Measurements from ENCODE around the gene RAB7A.
A peak's percentile ranks its signal among the peaks of the same experiment; 100 is the strongest.

The RAB7A gene

DNA sequence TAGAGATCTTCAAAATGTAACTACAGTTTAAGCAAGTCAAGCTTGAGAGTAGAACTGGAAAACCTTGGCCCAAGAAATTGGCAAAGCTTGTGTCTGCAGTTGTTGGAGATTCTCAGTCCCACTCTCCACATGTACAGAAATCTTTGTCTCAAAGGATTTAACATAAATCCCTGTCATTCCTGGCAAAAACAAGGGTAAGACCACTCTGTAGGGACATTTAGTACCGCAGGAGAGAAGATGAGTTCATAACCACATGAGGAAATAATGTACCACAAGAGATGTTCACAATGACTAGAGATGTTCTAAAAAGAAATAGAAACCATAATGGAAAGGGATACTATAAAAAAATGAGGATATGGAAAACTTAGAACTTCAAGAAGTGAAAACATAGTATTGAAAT lies 73.7 kb downstream of the RAB7A start:
- H3K4me1 Mint-ChIP-seq (ENCODE audit: low read depth) = peaks cover 77% of the 10 kb centered on the region
- H3K9me3 Mint-ChIP-seq = no peaks in the 10 kb centered on the region
- peaks cover 100% of the 10 kb centered on the region for H3K36me3 Mint-ChIP-seq (ENCODE audit: low read depth)
- H3K4me3 Mint-ChIP-seq = no peak overlapping the region
- peak overlapping the region; percentile 75 for H3K27ac Mint-ChIP-seq
- intact Hi-C loops (cut with micrococcal nuclease) = no loop called here
- no peaks in the 10 kb centered on the region for H3K27me3 Mint-ChIP-seq

DNA sequence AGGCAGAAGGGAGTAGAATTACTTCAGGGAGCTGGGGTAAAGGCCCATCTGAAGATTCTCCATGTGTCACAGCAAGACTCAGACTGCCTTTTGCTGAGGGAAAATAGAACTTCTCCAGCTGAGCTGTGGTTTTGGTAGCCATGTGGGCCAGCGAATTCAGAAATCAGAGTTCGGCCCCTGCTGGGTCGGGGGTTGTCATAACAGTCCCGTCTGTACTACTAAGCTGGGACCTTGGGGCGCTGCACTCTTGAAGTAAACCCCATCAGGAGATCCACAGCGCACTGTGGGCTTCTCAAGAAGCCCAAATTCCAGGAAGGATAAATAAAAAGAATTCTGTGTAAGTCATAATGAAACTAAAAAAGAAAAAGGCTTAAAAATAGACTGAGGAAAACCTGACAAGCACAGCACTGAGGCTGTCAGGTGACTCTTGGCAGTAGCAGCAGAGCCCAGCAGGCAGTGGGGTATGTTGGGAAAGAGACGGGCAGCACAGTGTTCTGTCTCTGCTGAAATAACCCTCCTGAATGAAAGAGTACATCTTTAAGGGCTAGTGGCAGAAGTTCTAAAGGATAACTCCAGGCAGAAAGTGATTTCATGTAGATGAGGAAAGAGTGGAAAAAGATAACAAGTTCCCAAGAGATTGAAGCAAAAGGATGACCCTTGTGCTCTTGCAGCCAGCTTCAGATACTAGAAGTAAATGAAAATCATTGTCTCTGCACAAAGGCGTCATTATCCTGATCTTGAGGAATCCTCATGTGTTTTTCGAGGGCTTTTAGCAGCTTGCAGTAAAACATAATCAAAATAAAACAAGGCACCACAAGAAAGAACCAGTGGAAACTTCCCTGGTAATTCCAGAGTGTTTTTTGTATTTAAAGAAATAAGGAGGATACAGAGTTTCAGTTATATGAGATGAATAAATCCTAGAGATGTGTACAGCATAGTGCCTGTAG lies 74.5 kb downstream of the RAB7A start:
- intact Hi-C loops (cut with micrococcal nuclease) = no loop called here
- H3K9me3 Mint-ChIP-seq = no peaks in the 10 kb centered on the region
- peaks cover 79% of the 10 kb centered on the region for H3K4me1 Mint-ChIP-seq (ENCODE audit: low read depth)
- H3K4me3 Mint-ChIP-seq = peak overlapping the region; percentile 54
- H3K27ac Mint-ChIP-seq = peak overlapping the region; percentile 75
- peaks cover 100% of the 10 kb centered on the region for H3K36me3 Mint-ChIP-seq (ENCODE audit: low read depth)
- H3K27me3 Mint-ChIP-seq = no peaks in the 10 kb centered on the region

DNA sequence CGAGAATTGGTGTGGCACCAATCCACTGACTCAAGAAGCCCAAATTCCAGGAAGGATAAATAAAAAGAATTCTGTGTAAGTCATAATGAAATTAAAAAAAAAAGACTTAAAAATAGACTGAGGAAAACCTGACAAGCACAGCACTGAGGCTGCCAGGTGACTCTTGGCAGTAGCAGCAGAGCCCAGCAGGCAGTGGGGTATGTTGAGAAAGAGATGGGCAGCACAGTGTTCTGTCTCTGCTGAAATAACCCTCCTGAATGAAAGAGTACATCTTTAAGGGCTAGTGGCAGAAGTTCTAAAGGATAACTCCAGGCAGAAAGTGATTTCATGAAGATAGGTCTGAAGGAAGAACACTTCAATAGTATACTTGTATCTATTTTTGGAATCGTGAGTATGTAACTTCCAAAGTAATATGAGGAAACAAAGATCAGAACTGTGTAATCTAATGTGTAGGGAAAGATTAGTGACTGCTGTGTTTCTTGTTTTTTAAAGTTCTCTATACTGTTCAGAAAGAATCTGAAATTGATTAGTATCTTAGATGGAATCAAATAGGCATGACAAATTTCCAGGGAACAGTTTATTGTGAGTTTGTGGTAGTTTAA lies 75.9 kb downstream of the RAB7A start:
- Mint-ChIP-seq H3K27ac (peak overlapping the region; percentile 80), H3K4me3 (no peak overlapping the region), H3K27me3 (no peaks in the 10 kb centered on the region), H3K9me3 (no peaks in the 10 kb centered on the region), H3K36me3 (ENCODE audit: low read depth) (peaks cover 100% of the 10 kb centered on the region), H3K4me1 (ENCODE audit: low read depth) (peaks cover 88% of the 10 kb centered on the region)
- intact Hi-C loops (cut with micrococcal nuclease) = no loop called here

DNA sequence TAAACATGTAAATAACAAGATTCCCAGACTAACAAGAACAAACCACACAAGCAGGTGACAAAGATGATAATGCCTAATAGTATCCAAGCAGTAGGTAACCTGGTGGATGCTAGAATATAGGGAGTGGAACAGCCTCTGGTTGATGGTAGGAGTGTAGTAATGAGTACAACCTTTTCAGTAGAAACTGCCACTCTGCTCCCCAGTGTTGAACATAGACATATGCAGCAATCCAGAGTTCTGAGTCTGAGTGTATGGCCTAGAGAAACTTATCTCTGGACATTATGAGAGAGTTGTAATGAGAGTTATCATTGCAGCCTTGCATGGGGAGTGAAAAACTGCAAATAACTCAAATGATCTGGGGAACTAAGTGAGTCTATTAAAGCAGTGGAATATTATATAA lies 77.3 kb downstream of the RAB7A start:
- peaks cover 100% of the 10 kb centered on the region for H3K36me3 Mint-ChIP-seq (ENCODE audit: low read depth)
- H3K27me3 Mint-ChIP-seq = no peaks in the 10 kb centered on the region
- peak overlapping the region; percentile 80 for H3K27ac Mint-ChIP-seq
- intact Hi-C loops (cut with micrococcal nuclease) = no loop called here
- H3K9me3 Mint-ChIP-seq = no peaks in the 10 kb centered on the region
- peaks cover 96% of the 10 kb centered on the region for H3K4me1 Mint-ChIP-seq (ENCODE audit: low read depth)
- no peak overlapping the region for H3K4me3 Mint-ChIP-seq

DNA sequence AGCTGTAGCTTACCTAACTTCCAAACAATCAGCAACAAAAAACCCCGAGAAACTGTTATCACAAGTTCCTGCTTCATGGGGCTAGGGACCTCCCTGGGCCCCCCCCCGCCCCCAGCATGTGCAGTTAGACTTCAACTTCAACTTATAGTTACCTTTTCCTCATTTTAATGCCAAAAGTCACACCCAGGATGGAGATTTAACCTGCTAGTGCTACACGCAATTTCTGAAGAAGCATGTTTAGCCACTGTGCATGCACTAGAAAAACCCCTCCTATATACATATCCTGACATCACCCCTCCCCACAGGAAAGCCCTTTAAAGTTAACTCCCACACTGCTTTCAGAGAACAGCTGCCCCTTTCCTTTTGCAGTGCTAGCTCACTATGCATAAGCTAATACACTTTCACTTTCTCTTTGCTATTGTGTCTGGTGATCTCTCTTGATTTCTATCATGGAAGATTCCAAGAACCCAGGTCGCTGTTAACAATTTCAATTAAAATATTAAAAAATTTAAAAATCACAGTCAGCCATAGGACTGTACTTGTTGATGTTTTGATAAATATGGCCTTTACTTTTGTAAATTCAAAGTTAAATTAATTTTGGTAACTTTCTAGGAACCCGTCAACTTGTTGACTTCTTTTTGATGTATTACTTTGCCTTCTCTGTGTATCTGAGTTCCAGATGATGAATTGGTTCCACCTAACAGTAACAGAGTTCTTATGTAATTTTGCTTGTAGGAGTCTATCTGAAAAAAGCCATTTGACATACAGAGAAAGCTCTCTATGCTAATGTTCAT lies 78.2 kb downstream of the RAB7A start:
- intact Hi-C loops (cut with micrococcal nuclease) = no loop called here
- H3K36me3 Mint-ChIP-seq (ENCODE audit: low read depth) = peaks cover 100% of the 10 kb centered on the region
- H3K27ac Mint-ChIP-seq = peak overlapping the region; percentile 80
- peaks cover 97% of the 10 kb centered on the region for H3K4me1 Mint-ChIP-seq (ENCODE audit: low read depth)
- no peak overlapping the region for H3K4me3 Mint-ChIP-seq
- no peaks in the 10 kb centered on the region for H3K9me3 Mint-ChIP-seq
- H3K27me3 Mint-ChIP-seq = no peaks in the 10 kb centered on the region

DNA sequence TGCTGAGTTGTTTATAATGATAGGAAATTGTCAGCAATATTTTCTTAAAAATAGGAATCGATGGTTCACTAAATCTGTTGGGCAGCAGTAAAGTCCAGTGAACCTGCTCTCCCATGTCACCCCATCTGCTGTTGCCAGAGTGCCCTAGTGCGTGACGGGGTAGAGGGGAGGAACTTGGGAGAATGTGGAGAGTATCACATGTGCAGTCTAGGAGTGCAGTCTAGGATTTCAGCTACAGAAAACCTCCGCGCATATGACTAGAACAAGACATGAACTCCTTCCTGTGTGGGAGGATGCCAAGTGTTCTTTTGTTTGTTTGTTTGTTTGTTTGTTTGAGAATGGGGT lies 78.8 kb downstream of the RAB7A start:
- H3K4me1 Mint-ChIP-seq (ENCODE audit: low read depth) = peaks cover 97% of the 10 kb centered on the region
- no peak overlapping the region for H3K4me3 Mint-ChIP-seq
- intact Hi-C loops (cut with micrococcal nuclease) = no loop called here
- H3K9me3 Mint-ChIP-seq = no peaks in the 10 kb centered on the region
- peaks cover 100% of the 10 kb centered on the region for H3K36me3 Mint-ChIP-seq (ENCODE audit: low read depth)
- H3K27me3 Mint-ChIP-seq = no peaks in the 10 kb centered on the region
- H3K27ac Mint-ChIP-seq = peak overlapping the region; percentile 80

DNA sequence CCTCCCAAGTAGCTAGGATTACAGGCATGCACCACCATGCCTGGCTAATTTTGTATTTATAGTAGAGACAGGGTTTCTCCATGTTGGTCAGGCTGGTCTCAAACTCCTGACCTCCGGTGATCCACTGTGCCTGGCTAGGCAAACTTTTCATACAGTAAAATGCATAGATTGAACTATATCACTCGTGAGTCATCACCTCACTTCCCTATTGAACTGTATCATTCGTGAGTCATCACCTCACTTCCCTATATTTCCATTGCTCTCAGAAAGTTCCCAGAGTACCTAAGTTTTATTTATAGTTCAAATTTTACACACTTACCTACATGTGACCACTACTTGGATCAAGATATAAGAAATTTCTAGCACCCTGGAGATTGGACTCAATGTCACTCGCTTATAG lies 79.8 kb downstream of the RAB7A start:
- peaks cover 94% of the 10 kb centered on the region for H3K4me1 Mint-ChIP-seq (ENCODE audit: low read depth)
- H3K4me3 Mint-ChIP-seq = peak overlapping the region; percentile 39
- H3K36me3 Mint-ChIP-seq (ENCODE audit: low read depth) = peaks cover 100% of the 10 kb centered on the region
- no peaks in the 10 kb centered on the region for H3K27me3 Mint-ChIP-seq
- intact Hi-C loops (cut with micrococcal nuclease) = no loop called here
- H3K27ac Mint-ChIP-seq = peak overlapping the region; percentile 80
- no peaks in the 10 kb centered on the region for H3K9me3 Mint-ChIP-seq

DNA sequence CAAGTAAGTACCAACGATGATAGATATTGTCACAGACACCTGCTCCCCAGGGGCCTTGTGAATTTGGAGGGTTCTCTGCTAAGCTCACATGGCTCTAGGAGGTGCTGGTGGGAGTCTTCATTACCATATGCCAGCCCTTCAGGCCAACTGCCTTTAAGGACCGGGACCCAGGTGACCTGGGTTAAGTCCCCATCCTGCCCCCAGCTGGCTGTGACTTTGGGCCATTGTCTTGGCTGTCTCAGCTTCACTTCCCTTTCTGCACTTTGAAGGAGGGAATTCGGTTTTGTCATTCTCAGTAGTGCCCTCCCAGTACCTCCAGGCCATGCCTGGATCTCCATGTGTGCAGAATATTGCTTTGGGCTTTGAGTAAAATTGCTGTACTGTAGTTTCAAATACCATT lies 80.6 kb downstream of the RAB7A start:
- intact Hi-C loops (cut with micrococcal nuclease) = no loop called here
- Mint-ChIP-seq H3K27me3 (no peaks in the 10 kb centered on the region), H3K36me3 (ENCODE audit: low read depth) (peaks cover 100% of the 10 kb centered on the region), H3K4me1 (ENCODE audit: low read depth) (peaks cover 93% of the 10 kb centered on the region), H3K4me3 (no peak overlapping the region), H3K27ac (peak overlapping the region; percentile 80), H3K9me3 (no peaks in the 10 kb centered on the region)

DNA sequence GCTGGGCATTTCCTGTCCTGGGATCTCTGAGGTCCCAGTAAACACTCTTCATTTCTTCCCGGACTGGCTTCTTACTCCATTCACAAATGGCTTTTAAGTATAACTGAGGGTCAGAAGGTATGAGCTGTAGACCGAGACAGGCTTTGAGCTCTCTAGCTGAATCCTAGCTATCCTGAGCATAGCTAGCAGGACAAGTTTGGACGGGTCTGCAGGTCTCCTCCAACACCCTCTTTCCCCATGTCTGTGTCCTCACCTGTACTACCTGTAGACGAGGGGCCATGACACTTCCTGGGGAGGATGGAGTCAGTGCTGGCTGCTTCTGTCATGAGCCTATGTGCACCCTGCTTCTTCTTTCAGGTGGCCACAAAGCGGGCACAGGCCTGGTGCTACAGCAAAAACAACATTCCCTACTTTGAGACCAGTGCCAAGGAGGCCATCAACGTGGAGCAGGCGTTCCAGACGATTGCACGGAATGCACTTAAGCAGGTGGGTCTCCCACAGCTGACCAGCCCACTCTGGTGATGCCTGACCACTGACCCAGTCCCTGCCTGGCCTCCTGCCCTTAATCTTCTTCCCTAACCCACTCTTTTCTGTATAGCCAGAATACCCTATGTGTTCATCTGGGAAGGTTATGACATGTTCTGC lies 81.3 kb downstream of the RAB7A start:
- Mint-ChIP-seq H3K4me3 (no peak overlapping the region), H3K9me3 (no peaks in the 10 kb centered on the region), H3K27me3 (no peaks in the 10 kb centered on the region), H3K36me3 (ENCODE audit: low read depth) (peaks cover 100% of the 10 kb centered on the region), H3K4me1 (ENCODE audit: low read depth) (peaks cover 91% of the 10 kb centered on the region), H3K27ac (no peak overlapping the region)
- intact Hi-C loops (cut with micrococcal nuclease) = no loop called here

DNA sequence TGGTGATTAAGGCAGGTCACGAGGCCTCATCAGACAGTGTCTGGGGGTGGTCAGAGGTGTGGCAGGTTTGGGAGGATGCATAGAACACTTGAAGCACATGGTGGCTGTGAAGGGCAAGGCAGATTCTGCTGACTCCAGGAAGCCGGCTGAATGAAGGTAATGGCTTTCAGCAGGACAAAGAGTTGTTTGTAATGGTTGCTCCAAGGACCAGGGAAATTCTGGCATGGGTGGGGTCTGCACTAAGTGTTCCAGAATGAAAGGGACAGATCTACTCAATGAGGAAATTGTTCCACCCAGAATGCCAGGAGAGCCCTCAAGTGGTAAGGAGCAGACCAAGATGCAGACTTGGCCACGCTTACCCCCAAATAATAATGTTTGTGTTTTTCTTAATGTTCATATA lies 82.7 kb downstream of the RAB7A start:
- Mint-ChIP-seq H3K9me3 (no peaks in the 10 kb centered on the region), H3K36me3 (ENCODE audit: low read depth) (peaks cover 100% of the 10 kb centered on the region), H3K4me3 (no peak overlapping the region), H3K4me1 (ENCODE audit: low read depth) (peaks cover 91% of the 10 kb centered on the region), H3K27ac (no peak overlapping the region), H3K27me3 (no peaks in the 10 kb centered on the region)
- intact Hi-C loops (cut with micrococcal nuclease) = no loop called here

DNA sequence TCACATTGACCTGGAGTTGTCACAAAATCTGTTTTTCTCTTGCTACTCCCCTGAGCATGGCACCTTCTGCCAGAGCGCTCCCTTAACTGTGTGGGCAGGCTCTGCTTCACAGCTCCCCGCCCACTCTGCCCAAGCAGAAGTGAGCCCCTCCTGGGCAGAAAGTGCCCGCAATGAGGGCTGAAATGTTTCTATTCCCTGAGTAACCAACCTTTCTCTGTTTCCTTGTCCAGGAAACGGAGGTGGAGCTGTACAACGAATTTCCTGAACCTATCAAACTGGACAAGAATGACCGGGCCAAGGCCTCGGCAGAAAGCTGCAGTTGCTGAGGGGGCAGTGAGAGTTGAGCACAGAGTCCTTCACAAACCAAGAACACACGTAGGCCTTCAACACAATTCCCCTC lies 87.1 kb downstream of the RAB7A start:
- Mint-ChIP-seq H3K9me3 (peaks cover under 1% of the 10 kb centered on the region), H3K36me3 (ENCODE audit: low read depth) (peaks cover 100% of the 10 kb centered on the region), H3K4me1 (ENCODE audit: low read depth) (peaks cover 84% of the 10 kb centered on the region), H3K27ac (peak overlapping the region; percentile 71), H3K4me3 (peak overlapping the region; percentile 0), H3K27me3 (no peaks in the 10 kb centered on the region)
- intact Hi-C loops (cut with micrococcal nuclease) = no loop called here

DNA sequence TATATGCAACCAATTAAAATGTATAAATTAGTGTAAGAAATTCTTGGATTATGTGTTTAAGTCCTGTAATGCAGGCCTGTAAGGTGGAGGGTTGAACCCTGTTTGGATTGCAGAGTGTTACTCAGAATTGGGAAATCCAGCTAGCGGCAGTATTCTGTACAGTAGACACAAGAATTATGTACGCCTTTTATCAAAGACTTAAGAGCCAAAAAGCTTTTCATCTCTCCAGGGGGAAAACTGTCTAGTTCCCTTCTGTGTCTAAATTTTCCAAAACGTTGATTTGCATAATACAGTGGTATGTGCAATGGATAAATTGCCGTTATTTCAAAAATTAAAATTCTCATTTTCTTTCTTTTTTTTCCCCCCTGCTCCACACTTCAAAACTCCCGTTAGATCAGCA lies 88.1 kb downstream of the RAB7A start:
- Mint-ChIP-seq H3K9me3 (peaks cover 9% of the 10 kb centered on the region), H3K4me1 (ENCODE audit: low read depth) (peaks cover 85% of the 10 kb centered on the region), H3K4me3 (no peak overlapping the region), H3K27ac (peak overlapping the region; percentile 74), H3K36me3 (ENCODE audit: low read depth) (peaks cover 100% of the 10 kb centered on the region), H3K27me3 (no peaks in the 10 kb centered on the region)
- intact Hi-C loops (cut with micrococcal nuclease) = no loop called here

DNA sequence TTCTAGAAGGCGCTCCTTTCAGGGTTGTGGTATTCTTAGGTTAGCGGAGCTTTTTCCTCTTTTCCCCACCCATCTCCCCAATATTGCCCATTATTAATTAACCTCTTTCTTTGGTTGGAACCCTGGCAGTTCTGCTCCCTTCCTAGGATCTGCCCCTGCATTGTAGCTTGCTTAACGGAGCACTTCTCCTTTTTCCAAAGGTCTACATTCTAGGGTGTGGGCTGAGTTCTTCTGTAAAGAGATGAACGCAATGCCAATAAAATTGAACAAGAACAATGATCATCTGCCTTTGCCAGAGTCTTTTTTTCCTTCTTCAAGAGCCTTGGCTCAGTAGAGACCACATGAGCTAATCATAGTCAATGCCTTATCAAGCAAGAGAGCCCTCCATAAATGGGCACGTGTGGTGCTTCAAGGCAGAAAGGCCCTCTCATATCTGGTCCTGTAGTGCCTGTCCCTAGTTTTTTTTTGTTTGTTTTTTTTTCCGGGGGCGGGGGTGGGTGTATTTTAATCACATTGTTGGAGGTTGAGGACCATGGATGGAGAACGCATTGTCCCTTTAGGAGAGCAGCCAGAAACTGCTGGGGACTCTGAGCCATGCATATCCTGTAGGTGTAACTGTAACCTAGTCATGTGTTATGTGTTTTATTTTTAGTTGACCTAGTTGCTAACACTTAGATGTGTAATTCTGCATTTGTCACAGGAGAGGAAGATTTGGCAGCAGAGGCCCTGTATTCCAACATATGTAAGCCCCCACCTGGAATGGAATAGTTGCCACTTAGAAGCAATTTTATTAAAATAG lies 88.7 kb downstream of the RAB7A start:
- H3K4me1 Mint-ChIP-seq (ENCODE audit: low read depth) = peaks cover 80% of the 10 kb centered on the region
- peaks cover 100% of the 10 kb centered on the region for H3K36me3 Mint-ChIP-seq (ENCODE audit: low read depth)
- H3K27me3 Mint-ChIP-seq = no peaks in the 10 kb centered on the region
- H3K9me3 Mint-ChIP-seq = peaks cover 9% of the 10 kb centered on the region
- peak overlapping the region; percentile 74 for H3K27ac Mint-ChIP-seq
- no peak overlapping the region for H3K4me3 Mint-ChIP-seq
- intact Hi-C loops (cut with micrococcal nuclease) = no loop called here
